Endodermal cell (in vitro differentiated cells): ENCODE results near the gene DIPK1C. TPM values are rescaled to one million over a fixed set of nuclear protein-coding genes. Genes with fewer than 3 reads are reported as not detected.

Experiments used
- DNase-seq: peaks from one replicate; pipeline ENCODE4 v3.0.0-alpha.2; 2017
- H3K27ac ChIP-seq: 2 replicates; pipeline ENCODE4 v1.5.1; 2013; ENCODE audit warnings: mild to moderate bottlenecking, low read depth, low read length, moderate library complexity
- H3K27me3 ChIP-seq: 2 replicates; pipeline ENCODE4 v1.6.1; 2013; ENCODE audit warnings: mild to moderate bottlenecking, low read length, moderate library complexity; ENCODE audit not compliant: insufficient read depth, control insufficient read depth, poor library complexity, severe bottlenecking
- H3K36me3 ChIP-seq: 2 replicates; pipeline ENCODE4 v1.7.0; 2013; ENCODE audit warnings: mild to moderate bottlenecking, low read length, moderate library complexity; ENCODE audit not compliant: control insufficient read depth, insufficient read depth
- H3K4me1 ChIP-seq: one replicate; pipeline ENCODE4 v1.7.0; 2013; ENCODE audit warnings: low read length; ENCODE audit not compliant: control insufficient read depth, insufficient read depth
- H3K4me3 ChIP-seq: 2 replicates; pipeline ENCODE4 v1.5.1; 2013; ENCODE audit warnings: mild to moderate bottlenecking, low read length, moderate library complexity
- H3K9ac ChIP-seq: 2 replicates; pipeline ENCODE4 v1.6.1; 2013; ENCODE audit warnings: mild to moderate bottlenecking, low read length, moderate library complexity; ENCODE audit not compliant: poor library complexity, severe bottlenecking; ENCODE audit errors: extremely low read depth
- H3K9me3 ChIP-seq: 2 replicates; pipeline ENCODE4 v1.6.1; 2013; ENCODE audit warnings: mild to moderate bottlenecking, low read length, moderate library complexity; ENCODE audit not compliant: control insufficient read depth
- H3K27ac Mint-ChIP-seq: 2 replicates; pipeline ENCODE4 v1.8.0; 2020; ENCODE audit warnings: mixed read lengths
- H3K27me3 Mint-ChIP-seq: 2 replicates; pipeline ENCODE4 v1.8.0; 2021; ENCODE audit warnings: mild to moderate bottlenecking, mixed read lengths; ENCODE audit not compliant: insufficient read depth
- H3K36me3 Mint-ChIP-seq: 2 replicates; pipeline ENCODE4 v1.8.0; 2020; ENCODE audit warnings: low read depth, mixed read lengths
- H3K4me1 Mint-ChIP-seq: 2 replicates; pipeline ENCODE4 v1.8.0; 2020; ENCODE audit warnings: mixed read lengths
- H3K4me3 Mint-ChIP-seq: 2 replicates; pipeline ENCODE4 v1.8.0; 2020; ENCODE audit warnings: mild to moderate bottlenecking, moderate library complexity, mixed read lengths
- H3K9me3 Mint-ChIP-seq: 2 replicates; pipeline ENCODE4 v1.8.0; 2020; ENCODE audit warnings: mild to moderate bottlenecking, mixed read lengths
- CTCF ChIP-seq: fragments of 200-600 bp; sonication (generic); conservative IDR thresholded peaks from 2 replicates; pipeline ENCODE4 v1.5.0; 2021; ENCODE audit warnings: antibody characterized with exemption, mild to moderate bottlenecking
- WGBS, 2 experiments: methylation state at CpG; one replicate each; pipeline versions ENCODE4 v1.1.5 to v1.1.7; 2013; ENCODE audit warnings: missing lambda C conversion rate in 2 of 2, mixed read lengths in 1 of 2; ENCODE audit not compliant: insufficient coverage in 1 of 2, insufficient read length in 1 of 2; 5-methylcytosine and 5-hydroxymethylcytosine counted together
- total RNA-seq, 2 donors: library from RNA; stranded (reverse); fragmentation: NEBNext Ultra II Directional in 1 of 2; extraction: Animal tissue kit (Norgen Biotek cat#: 25700) in 1 of 2; gene quantifications; 2 replicates in 1 of 2; 3 replicates in 1 of 2; pipeline ENCODE4 v1.2.1, GENCODE V29; 2021

DIPK1C gene
- total RNA-seq, 2 donors from 2014 or later = 0.13 TPM; not detected in 1

GRCh38 chr18:74499633-74500032 is 42.5 kb upstream of the DIPK1C start:
- Mint-ChIP-seq H3K4me1 (peaks cover 42% of the 10 kb centered on the region), H3K27me3 (no peaks in the 10 kb centered on the region), H3K36me3 (peaks cover 61% of the 10 kb centered on the region), H3K27ac (peak overlapping the region; percentile 53), H3K4me3 (peak overlapping the region; percentile 27), H3K9me3 (no peaks in the 10 kb centered on the region)
- TF ChIP-seq CTCF = no peak
- DNase-seq = peak; percentile 61
- H3K4me3 ChIP-seq = peak overlapping the region; percentile 61
- peaks cover 6% of the 10 kb centered on the region for H3K4me1 ChIP-seq
- no peaks in the 10 kb centered on the region for H3K9me3 ChIP-seq
- H3K27ac ChIP-seq = no peak overlapping the region
- WGBS, 2 experiments = 80 to 88% methylated on average over 8 to 9 of the region's 9 CpGs
- no peaks in the 10 kb centered on the region for H3K27me3 ChIP-seq
- peaks cover 68% of the 10 kb centered on the region for H3K36me3 ChIP-seq
- no peak overlapping the region for H3K9ac ChIP-seq

GRCh38 chr18:74498712-74499627 is 41.9 kb upstream of the DIPK1C start:
- DNase-seq = no peak
- H3K27me3 ChIP-seq = no peaks in the 10 kb centered on the region
- H3K36me3 Mint-ChIP-seq = peaks cover 58% of the 10 kb centered on the region
- H3K36me3 ChIP-seq = peaks cover 62% of the 10 kb centered on the region
- no peaks in the 10 kb centered on the region for H3K9me3 ChIP-seq
- peaks cover 42% of the 10 kb centered on the region for H3K4me1 Mint-ChIP-seq
- H3K27ac ChIP-seq = no peak overlapping the region
- H3K4me1 ChIP-seq = peaks cover 6% of the 10 kb centered on the region
- no peak for TF ChIP-seq CTCF
- peak overlapping the region; percentile 61 for H3K4me3 ChIP-seq
- H3K9ac ChIP-seq = no peak overlapping the region
- H3K27ac Mint-ChIP-seq = peak overlapping the region; percentile 53
- H3K4me3 Mint-ChIP-seq = peak overlapping the region; percentile 27
- 90 to 98% methylated on average over 10 to 14 of the region's 14 CpGs for WGBS, 2 experiments
- no peaks in the 10 kb centered on the region for H3K27me3 Mint-ChIP-seq
- H3K9me3 Mint-ChIP-seq = no peaks in the 10 kb centered on the region

GRCh38 chr18:74497778-74498177 is 40.7 kb upstream of the DIPK1C start:
- H3K4me3 Mint-ChIP-seq = peak overlapping the region; percentile 91
- H3K27me3 Mint-ChIP-seq = no peaks in the 10 kb centered on the region
- H3K36me3 Mint-ChIP-seq = peaks cover 50% of the 10 kb centered on the region
- Histone ChIP-seq H3K4me1 (peaks cover 6% of the 10 kb centered on the region), H3K9ac (no peak overlapping the region), H3K27me3 (no peaks in the 10 kb centered on the region), H3K36me3 (peaks cover 54% of the 10 kb centered on the region), H3K27ac (no peak overlapping the region), H3K4me3 (peak overlapping the region; percentile 98), H3K9me3 (no peaks in the 10 kb centered on the region)
- no peak for DNase-seq
- H3K9me3 Mint-ChIP-seq = no peaks in the 10 kb centered on the region
- H3K27ac Mint-ChIP-seq = no peak overlapping the region
- WGBS, 2 experiments = 96 to 100% methylated on average over 2 to 3 of the region's 3 CpGs
- peaks cover 45% of the 10 kb centered on the region for H3K4me1 Mint-ChIP-seq
- TF ChIP-seq CTCF = no peak
